Stimulated activated CD4-positive, alpha-beta T cell treated with anti-CD3 and anti-CD28 coated beads, Interleukin-1b, Interleukin-23, amount 100 ng/mL, for 1 hour (primary cell): ENCODE measurements around the gene ACSL1.

Experiments used
- DNase-seq, 2 donors: peaks; one replicate each; pipeline ENCODE4 v3.0.0-alpha.2; 2020; ENCODE audit warnings: low read depth in 2 of 2

Gene ACSL1

DNA sequence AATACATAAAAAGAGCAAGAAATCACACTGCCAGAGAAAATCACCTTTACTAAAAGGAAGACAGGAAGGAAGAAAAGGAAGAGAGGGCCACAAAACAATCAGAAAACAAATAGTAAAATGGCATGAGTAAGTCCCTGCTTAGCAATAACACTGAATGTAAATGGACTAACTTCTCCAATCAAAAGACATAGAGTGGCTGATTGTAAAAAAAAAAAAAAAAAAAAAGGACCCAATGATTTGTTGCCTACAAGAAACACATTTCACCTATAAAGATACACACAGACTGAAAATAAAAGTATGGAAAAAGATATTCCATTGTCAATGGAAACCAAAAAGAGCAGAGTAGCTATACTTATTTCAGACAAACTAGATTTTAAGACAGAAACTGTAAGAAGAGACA is 104.5 kb downstream of the ACSL1 start:
- no peak for DNase-seq

- DNase-seq, result no peak
Observed at GRCh38 chr4:184719407-184719806, 106.4 kb downstream of the ACSL1 start.

- DNase-seq, result no peak
Observed at GRCh38 chr4:184715526-184715925, 110.2 kb downstream of the ACSL1 start.

DNA sequence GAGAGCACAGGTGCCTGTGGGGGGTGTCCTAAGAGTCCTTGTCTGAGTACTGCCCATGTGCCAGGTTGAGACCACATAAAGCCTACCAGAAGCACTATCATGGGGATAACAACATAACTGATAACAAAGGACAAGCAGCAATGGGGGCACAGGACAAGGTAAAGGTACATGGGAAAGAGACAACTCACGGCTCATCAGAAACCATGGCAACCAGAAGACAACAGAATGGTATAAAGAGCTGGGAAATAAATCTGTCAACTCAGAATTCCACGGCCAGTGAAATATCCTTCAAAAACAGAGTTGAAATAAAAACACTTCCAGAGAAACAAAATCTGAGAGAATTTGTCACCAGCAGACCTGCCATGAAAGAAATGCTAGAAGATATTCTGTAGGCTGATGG is 111.9 kb downstream of the ACSL1 start:
- DNase-seq, result no peak

DNA sequence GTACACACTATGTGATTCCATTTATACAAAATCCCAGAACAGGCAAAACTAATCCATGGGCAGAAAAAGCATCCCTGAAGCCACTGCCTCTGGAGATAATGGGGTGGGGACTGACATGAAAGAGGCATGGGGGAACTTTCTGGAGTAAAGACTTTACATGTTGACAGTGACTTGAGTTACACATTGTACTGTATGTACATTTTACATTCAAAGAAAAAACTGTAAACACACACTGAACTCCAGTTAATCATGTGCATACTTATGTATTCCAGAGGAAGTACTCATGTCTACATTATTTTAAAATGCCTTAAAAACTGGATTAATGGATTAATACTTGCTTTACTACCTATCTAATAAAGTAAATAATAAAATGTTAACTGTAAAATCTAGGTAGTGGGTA is 113.4 kb downstream of the ACSL1 start:
- DNase-seq, result no peak

DNA sequence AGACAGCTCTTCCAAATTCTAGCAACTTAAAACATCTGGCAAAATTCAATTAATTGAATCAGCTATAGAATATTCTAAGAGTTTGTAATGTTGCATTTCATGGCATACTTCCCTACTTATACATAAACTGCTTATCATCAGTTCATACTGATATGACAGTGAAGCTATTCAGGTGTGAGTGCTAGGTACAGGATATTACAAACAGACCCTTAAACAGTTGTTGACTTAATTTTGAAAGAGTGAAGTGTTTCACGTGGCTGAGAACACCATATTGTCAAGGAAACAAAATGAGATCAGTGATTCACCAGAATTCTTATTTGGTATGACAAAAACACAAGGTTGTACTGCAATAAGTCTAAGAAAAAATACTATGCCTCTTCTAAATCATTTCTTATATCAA is 119.3 kb downstream of the ACSL1 start:
- no peak for DNase-seq

DNA sequence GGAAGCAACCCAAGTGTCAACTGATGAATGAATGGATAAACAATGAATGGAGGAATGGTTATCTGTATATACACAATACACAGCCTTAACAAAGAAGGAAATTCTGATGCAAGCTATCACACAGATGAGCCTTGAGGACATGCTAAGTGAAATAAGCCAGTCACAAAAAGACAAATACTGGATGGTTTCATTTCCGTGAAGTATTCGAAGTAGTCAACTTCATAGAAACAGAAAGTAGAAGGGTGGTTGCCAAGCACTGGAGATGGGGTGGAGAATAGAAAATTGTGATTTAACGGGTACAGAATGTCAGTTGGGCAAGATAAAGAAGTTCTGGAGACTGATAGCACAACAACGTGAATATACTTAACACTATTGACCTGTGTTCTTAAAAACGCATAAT is 120.1 kb downstream of the ACSL1 start:
- no peak for DNase-seq
